GM23248 (cell line): Measurements from ENCODE around the gene PCDH10. TPM values are rescaled to one million over a fixed set of nuclear protein-coding genes. Genes with fewer than 3 reads are reported as not detected.
A peak's percentile ranks its signal among the peaks of the same experiment; 100 is the strongest.

Source experiments
- DNase-seq: peaks from one replicate; pipeline ENCODE4 v3.0.0-alpha.2; 2015
- H2AFZ ChIP-seq: fragments of 200-600 bp; sonication (generic); 2 replicates; pipeline ENCODE4 v1.6.1; 2016; ENCODE audit warnings: antibody characterized with exemption
- H3F3A ChIP-seq: fragments of 200-600 bp; sonication (generic); 2 replicates; pipeline ENCODE4 v1.6.1; 2016; ENCODE audit warnings: mild to moderate bottlenecking, antibody characterized with exemption, mixed run types; ENCODE audit not compliant: insufficient read depth
- H3K27ac ChIP-seq: fragments of 200-600 bp; sonication (generic); 2 replicates; pipeline ENCODE4 v1.5.1; 2016; ENCODE audit warnings: mild to moderate bottlenecking
- H3K27me3 ChIP-seq: fragments of 200-600 bp; sonication (generic); replicated peaks from 2 replicates; pipeline ENCODE4 v1.6.1; 2016; ENCODE audit warnings: mild to moderate bottlenecking; ENCODE audit not compliant: insufficient read depth
- H3K36me3 ChIP-seq: fragments of 200-600 bp; sonication (generic); 2 replicates; pipeline ENCODE4 v1.6.1; 2016; ENCODE audit warnings: low read depth, mild to moderate bottlenecking
- H3K4me1 ChIP-seq: fragments of 200-600 bp; sonication (generic); 2 replicates; pipeline ENCODE4 v1.6.1; 2016; ENCODE audit warnings: mild to moderate bottlenecking; ENCODE audit not compliant: insufficient read depth
- H3K4me2 ChIP-seq: fragments of 200-600 bp; sonication (generic); one replicate; pipeline ENCODE4 v1.6.1; 2016; ENCODE audit warnings: mild to moderate bottlenecking; ENCODE audit not compliant: unreplicated experiment
- H3K4me3 ChIP-seq: fragments of 200-600 bp; sonication (generic); 2 replicates; pipeline ENCODE4 v1.5.1; 2016; ENCODE audit warnings: mild to moderate bottlenecking
- H3K79me2 ChIP-seq: fragments of 200-600 bp; sonication (generic); 2 replicates; pipeline ENCODE4 v1.6.1; 2016; ENCODE audit warnings: mild to moderate bottlenecking; ENCODE audit not compliant: insufficient read depth
- H3K9ac ChIP-seq: fragments of 200-600 bp; sonication (generic); 2 replicates; pipeline ENCODE4 v1.6.1; 2016; ENCODE audit warnings: mild to moderate bottlenecking
- H3K9me2 ChIP-seq: fragments of 200-600 bp; sonication (generic); 2 replicates; pipeline ENCODE4 v1.6.1; 2016; ENCODE audit warnings: mixed run types, mild to moderate bottlenecking, moderate library complexity; ENCODE audit not compliant: insufficient read depth
- H3K9me3 ChIP-seq: fragments of 200-600 bp; sonication (generic); one replicate; pipeline ENCODE4 v1.6.1; 2017; ENCODE audit warnings: low read depth
- H4K20me1 ChIP-seq: fragments of 200-600 bp; sonication (generic); 2 replicates; pipeline ENCODE4 v1.6.0; 2016; ENCODE audit not compliant: insufficient read depth
- EZH2 ChIP-seq: fragments of 200-600 bp; sonication (generic); IDR thresholded peaks from 2 replicates; pipeline ENCODE4 v1.6.1; 2018; ENCODE audit warnings: antibody characterized with exemption, mild to moderate bottlenecking; ENCODE audit not compliant: insufficient read depth, poor library complexity, severe bottlenecking
- EZH2phosphoT487 ChIP-seq: fragments of 200-600 bp; sonication (generic); IDR thresholded peaks from 2 replicates; pipeline ENCODE4 v1.6.1; 2018; ENCODE audit warnings: antibody characterized with exemption, moderate library complexity, mild to moderate bottlenecking, low read depth; ENCODE audit not compliant: insufficient read depth
- WGBS, 2 experiments: methylation state at CpG; one replicate each; pipeline ENCODE4 v1.1.6; 2015 to 2017; ENCODE audit warnings: low lambda C conversion rate in 2 of 2, low coverage in 1 of 2; ENCODE audit errors: missing lambda C conversion rate in 2 of 2; 5-methylcytosine and 5-hydroxymethylcytosine counted together
- in situ Hi-C: fragments of 300-500 bp; cut with MboI; formaldehyde crosslinking; loops from 2 replicates; pipeline ENCODE4 v1.15.0; 2020
- polyA plus RNA-seq: library from polyadenylated mRNA; unstranded; fragments of >200 nt; fragmentation: Nextera tagmentation; extraction: Ambion mirVana; gene quantifications from 2 replicates; pipeline ENCODE4 v1.2.1, GENCODE V29; 2016
- total RNA-seq: library from RNA; depleted of rRNA; stranded (reverse); fragments of >200 nt; shearing (Covaris generic); gene quantifications from 2 replicates; pipeline ENCODE4 v1.2.3, GENCODE V29; 2014

Gene PCDH10
- total and polyA plus RNA-seq, 2 experiments from 2014 or later, result 0.08 to 0.11 TPM

DNA sequence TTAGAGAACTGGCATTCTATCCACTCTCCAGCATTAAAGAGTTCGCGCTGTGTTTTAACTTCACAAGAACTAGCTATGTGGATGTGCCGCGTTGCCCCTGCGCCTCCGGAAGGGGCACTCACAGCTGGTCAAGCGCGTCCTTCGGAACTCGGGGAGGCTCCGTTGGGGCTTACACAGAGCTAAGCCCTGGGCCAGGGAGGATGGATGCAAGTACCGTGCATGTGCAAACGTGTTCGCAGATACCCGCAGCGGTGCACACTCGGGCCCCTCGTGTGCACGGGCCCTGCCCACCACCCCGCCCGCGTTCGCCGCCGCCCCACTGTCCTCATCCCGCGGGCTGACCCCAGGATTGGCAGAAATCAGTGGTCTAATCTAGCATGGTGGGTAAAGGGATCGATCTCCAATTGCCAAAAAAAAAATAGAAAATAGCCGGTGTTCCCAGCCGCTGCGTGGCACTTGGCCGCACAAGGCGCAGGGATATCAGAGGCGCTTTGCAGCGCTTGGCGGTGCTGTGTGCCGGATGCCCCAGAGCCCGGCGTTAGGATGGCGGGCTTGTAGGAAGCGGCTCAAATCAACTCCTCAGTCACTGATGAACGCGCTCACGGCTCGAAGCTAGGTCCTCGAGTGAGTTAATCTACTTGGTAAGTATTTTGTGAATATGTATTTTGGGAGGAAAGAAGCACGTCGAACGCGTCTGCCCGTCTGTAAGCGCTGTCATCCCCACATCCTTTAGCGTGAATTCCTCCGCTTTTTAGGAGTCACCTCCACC lies 989 bp upstream of the PCDH10 start:
- no peaks in the 10 kb centered on the region for H3K9me3 ChIP-seq
- H3K27me3 ChIP-seq, result peaks cover 69% of the 10 kb centered on the region
- 0 out of 2 replicates have a peak, but pooled peaks cover 7% of the 10 kb centered on the region for H3K4me1 ChIP-seq
- no peak overlapping the region for H3K27ac ChIP-seq
- H3K4me3 ChIP-seq, result peak overlapping the region; percentile 73
- TF ChIP-seq EZH2phosphoT487 (0 out of 2 replicates have a peak, but pooled peaks have one; percentile 12), EZH2 (peak; percentile 68)
- H3K9me2 ChIP-seq, result no peaks in the 10 kb centered on the region
- no peaks in the 10 kb centered on the region for H3F3A ChIP-seq
- no peak overlapping the region for H3K9ac ChIP-seq
- H4K20me1 ChIP-seq, result no peaks in the 10 kb centered on the region
- H2AFZ ChIP-seq, result peak overlapping the region; percentile 68
- WGBS, 2 experiments, result 4 to 8% methylated on average over 48 to 54 of the region's 54 CpGs
- H3K4me2 ChIP-seq, result peak overlapping the region; percentile 90
- H3K79me2 ChIP-seq, result no peaks in the 10 kb centered on the region
- in situ Hi-C loops, result no loop called here
- no peaks in the 10 kb centered on the region for H3K36me3 ChIP-seq
- peak; percentile 43 for DNase-seq

DNA sequence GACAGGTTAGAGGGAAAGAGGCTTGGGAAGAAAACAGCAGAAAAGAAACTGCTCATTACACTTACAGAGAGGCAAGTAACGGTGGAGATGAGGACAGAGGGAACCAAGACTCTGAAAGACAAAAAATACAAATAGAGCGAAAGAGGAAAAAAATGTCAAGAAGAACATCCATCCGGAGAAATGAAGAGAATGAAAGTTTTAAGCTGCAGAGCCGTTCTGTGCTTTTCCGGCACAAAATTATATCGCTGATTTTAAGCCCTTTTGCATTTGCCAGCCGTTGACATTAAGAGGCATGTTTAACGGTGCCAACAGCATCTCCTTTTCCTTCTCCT lies 236 bp downstream of the PCDH10 start:
- Histone ChIP-seq H3K4me1 (0 out of 2 replicates have a peak, but pooled peaks cover 7% of the 10 kb centered on the region), H3K36me3 (no peaks in the 10 kb centered on the region), H3K9me3 (no peaks in the 10 kb centered on the region), H2AFZ (peak overlapping the region; percentile 68), H3F3A (no peaks in the 10 kb centered on the region), H3K4me3 (peak overlapping the region; percentile 73), H4K20me1 (no peaks in the 10 kb centered on the region), H3K27ac (no peak overlapping the region), H3K9ac (no peak overlapping the region), H3K27me3 (peaks cover 80% of the 10 kb centered on the region), H3K79me2 (no peaks in the 10 kb centered on the region), H3K9me2 (no peaks in the 10 kb centered on the region), H3K4me2 (peak overlapping the region; percentile 90)
- no peak for DNase-seq
- 3% methylated on average over 8 of the region's 8 CpGs for WGBS, 2 experiments
- in situ Hi-C loops, result no loop called here
- TF ChIP-seq EZH2, result no peak
- TF ChIP-seq EZH2phosphoT487, result no peak

DNA sequence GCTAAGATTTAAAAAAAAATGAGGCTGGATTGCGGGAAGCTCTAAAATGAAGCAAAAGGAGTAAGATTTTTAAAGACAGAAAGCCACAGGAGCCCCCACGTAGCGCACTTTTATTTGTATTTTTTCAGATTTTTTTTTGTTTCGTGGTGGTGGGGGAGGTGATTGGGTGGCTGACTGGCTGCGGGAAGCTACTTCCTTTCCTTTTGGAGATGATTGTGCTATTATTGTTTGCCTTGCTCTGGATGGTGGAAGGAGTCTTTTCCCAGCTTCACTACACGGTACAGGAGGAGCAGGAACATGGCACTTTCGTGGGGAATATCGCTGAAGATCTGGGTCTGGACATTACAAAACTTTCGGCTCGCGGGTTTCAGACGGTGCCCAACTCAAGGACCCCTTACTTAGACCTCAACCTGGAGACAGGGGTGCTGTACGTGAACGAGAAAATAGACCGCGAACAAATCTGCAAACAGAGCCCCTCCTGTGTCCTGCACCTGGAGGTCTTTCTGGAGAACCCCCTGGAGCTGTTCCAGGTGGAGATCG lies 908 bp downstream of the PCDH10 start:
- 3 to 4% methylated on average over 17 of the region's 17 CpGs for WGBS, 2 experiments
- TF ChIP-seq EZH2phosphoT487, result no peak
- peak; percentile 33 for TF ChIP-seq EZH2
- H3K9ac ChIP-seq, result no peak overlapping the region
- H3K9me2 ChIP-seq, result no peaks in the 10 kb centered on the region
- H3K4me1 ChIP-seq, result 0 out of 2 replicates have a peak, but pooled peaks cover 7% of the 10 kb centered on the region
- H2AFZ ChIP-seq, result 0 out of 2 replicates have a peak overlapping the region, but pooled peaks have one; percentile 68
- in situ Hi-C loops, result no loop called here
- no peak overlapping the region for H3K27ac ChIP-seq
- H3K79me2 ChIP-seq, result no peaks in the 10 kb centered on the region
- H3K4me3 ChIP-seq, result peak overlapping the region; percentile 73
- H3K9me3 ChIP-seq, result no peaks in the 10 kb centered on the region
- DNase-seq, result no peak
- H3K4me2 ChIP-seq, result peak overlapping the region; percentile 90
- no peaks in the 10 kb centered on the region for H3K36me3 ChIP-seq
- H3K27me3 ChIP-seq, result peaks cover 80% of the 10 kb centered on the region
- no peaks in the 10 kb centered on the region for H4K20me1 ChIP-seq
- no peaks in the 10 kb centered on the region for H3F3A ChIP-seq

DNA sequence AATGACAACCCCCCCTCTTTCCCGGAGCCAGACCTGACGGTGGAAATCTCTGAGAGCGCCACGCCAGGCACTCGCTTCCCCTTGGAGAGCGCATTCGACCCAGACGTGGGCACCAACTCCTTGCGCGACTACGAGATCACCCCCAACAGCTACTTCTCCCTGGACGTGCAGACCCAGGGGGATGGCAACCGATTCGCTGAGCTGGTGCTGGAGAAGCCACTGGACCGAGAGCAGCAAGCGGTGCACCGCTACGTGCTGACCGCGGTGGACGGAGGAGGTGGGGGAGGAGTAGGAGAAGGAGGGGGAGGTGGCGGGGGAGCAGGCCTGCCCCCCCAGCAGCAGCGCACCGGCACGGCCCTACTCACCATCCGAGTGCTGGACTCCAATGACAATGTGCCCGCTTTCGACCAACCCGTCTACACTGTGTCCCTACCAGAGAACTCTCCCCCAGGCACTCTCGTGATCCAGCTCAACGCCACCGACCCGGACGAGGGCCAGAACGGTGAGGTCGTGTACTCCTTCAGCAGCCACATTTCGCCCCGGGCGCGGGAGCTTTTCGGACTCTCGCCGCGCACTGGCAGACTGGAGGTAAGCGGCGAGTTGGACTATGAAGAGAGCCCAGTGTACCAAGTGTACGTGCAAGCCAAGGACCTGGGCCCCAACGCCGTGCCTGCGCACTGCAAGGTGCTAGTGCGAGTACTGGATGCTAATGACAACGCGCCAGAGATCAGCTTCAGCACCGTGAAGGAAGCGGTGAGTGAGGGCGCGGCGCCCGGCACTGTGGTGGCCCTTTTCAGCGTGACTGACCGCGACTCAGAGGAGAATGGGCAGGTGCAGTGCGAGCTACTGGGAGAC lies 1.6 kb downstream of the PCDH10 start:
- H3K27ac ChIP-seq, result no peak overlapping the region
- no peak overlapping the region for H2AFZ ChIP-seq
- no peak overlapping the region for H3K9ac ChIP-seq
- H3F3A ChIP-seq, result no peaks in the 10 kb centered on the region
- H3K4me2 ChIP-seq, result no peak overlapping the region
- no peaks in the 10 kb centered on the region for H3K9me2 ChIP-seq
- 4 to 5% methylated on average over 54 to 63 of the region's 63 CpGs for WGBS, 2 experiments
- no peak overlapping the region for H3K4me3 ChIP-seq
- H3K36me3 ChIP-seq, result no peaks in the 10 kb centered on the region
- H3K27me3 ChIP-seq, result peaks cover 75% of the 10 kb centered on the region
- TF ChIP-seq EZH2 (no peak), EZH2phosphoT487 (no peak)
- DNase-seq, result peak; percentile 4
- H3K4me1 ChIP-seq, result 0 out of 2 replicates have a peak, but pooled peaks cover 7% of the 10 kb centered on the region
- H4K20me1 ChIP-seq, result no peaks in the 10 kb centered on the region
- no peaks in the 10 kb centered on the region for H3K9me3 ChIP-seq
- in situ Hi-C loops, result no loop called here
- H3K79me2 ChIP-seq, result no peaks in the 10 kb centered on the region
